GM15510 (cell line): ENCODE data around the gene PROCR.

Experiments
- POLR2A ChIP-seq: IDR thresholded peaks from 3 replicates; pipeline ENCODE4 v1.6.1; 2011; ENCODE audit warnings: borderline replicate concordance; ENCODE audit not compliant: insufficient read length; ENCODE audit errors: extremely low read depth

Gene PROCR

DNA sequence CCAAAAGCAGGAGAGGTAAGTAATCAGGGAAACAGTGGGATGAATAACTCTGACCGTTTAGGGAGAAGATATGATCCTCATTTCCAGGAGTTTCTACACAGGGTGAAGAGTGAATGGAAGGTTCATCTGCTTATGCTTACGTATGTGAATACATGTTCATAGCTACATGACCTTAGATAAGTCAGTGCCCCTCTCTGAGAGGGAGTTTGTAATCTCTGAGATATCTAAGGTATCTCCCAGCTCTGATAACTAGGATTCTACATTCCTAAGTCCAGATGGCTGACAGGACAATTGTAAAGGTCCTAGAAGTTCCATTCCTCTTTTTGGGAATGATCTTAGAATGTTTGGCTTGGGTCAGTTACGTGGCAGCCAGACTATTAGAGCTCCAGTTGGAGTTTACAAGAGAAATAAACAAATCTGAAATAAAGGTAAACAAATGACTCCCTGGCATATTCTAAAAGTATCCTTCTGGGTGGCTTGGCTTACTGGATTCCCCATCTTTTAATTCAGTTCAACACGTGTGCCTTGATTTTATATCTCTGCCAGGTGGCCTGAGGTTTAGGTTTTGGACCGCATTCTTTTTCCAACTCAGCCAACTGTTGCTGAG, 15.8 kb downstream of the PROCR start:
- no peak for TF ChIP-seq POLR2A

DNA sequence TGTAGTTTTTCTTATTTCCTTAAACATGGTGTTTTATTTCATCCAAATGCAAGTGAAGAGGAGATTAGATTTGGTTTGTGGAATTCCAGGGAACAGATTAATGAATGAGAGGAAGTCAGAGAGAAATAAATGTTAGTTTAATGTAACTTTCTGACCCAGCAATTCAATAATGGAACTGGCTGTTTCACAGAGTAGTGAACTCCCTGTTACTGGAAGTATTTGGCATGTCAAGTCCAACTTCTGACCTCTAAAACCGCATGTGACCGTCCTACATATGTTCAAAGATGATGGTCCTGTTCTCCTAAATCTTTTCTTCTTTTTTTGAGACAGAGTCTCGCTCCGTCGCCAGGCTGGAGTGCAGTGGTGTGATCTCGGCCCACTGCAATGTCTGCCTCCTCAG, 18.7 kb downstream of the PROCR start:
- no peak for TF ChIP-seq POLR2A

DNA sequence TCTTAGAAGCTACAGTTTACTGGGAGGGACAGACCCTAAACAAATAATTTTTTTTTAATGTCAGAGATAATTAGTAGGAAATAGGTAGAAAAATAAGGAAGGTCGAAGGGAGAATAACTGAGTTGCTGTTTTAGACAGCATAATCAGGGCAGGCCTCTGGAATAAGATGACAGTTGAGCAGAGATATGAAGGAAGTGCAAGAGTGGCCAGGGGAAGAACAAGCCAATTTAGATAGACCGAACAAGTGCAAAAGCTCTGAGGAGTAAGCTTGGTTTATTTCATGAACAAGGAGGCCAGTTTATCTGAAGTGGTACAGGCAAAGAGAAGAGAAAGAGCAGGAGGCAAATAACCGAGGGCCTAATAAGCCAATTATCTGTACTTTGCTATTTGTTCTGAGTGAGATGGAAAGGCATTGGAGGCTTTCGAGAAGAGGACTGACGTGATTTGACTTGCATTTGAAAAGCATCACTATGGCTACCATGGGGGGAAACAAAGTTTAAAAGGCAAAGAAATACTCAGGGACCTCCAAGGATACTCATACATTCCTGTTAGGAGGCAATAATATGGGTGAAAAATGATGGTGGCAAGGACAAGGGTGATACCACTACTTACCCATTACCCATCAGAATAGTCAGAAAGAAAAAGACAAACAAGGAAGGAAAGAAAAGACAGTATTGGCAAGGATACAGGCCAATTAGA, 19.7 kb downstream of the PROCR start:
- no peak for TF ChIP-seq POLR2A

DNA sequence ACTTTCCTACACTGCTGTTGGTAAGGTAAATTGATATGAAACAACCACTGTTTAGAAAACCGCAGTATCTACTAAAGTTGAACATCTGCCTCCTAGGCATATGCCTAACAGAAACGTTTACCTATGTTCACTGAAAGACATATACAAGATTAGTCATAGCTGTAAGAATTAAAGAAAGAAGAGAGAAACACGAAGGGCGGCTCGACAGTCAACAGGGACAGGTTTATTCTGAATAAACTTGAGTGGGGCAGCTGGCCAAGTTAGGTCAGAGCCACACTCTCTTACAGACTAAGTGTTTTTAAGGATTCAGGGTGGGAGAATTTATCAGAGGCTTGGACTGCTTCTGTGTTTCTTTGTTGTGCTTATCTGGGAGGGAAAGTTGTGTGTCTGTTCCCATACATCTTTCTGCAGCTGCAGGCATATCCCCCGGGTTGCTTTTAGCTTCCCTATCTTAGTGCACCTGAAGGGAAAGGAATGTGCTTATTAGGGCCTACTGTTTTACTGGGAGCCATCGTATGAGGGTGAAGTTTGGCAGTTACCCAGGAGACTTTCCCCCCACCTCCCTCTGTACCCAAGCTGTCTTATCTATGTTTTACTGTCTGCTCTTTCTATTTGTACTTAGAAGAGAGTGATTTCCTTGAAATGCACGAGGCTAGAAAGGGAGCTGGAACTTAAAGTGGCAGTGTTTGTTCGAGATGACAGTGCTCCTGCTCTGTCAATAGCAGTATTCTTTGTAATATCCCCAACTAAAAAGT, 20.4 kb downstream of the PROCR start:
- no peak for TF ChIP-seq POLR2A

GRCh38 chr20:35196313-35196712, 24.4 kb downstream of the PROCR start:
- no peak for TF ChIP-seq POLR2A

GRCh38 chr20:35199740-35200139, 27.9 kb downstream of the PROCR start:
- no peak for TF ChIP-seq POLR2A

DNA sequence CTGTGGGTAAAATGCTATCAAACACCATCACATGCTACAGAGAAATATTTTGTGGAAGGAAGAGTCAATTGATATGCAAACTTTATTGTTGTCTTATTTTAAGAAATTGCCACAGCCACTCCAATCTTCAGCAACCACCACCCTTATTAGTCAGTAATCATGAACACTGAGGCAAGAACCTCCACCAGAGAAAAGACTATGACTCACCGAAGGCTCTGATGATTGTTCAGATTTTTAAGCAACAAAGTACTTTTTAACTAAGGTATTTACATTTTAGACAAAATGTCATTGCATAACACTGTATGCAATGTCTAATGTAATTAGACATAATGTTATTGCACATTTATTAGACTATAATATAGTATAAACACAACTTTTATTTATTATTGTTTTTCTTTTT, 28.4 kb downstream of the PROCR start:
- no peak for TF ChIP-seq POLR2A

- TF ChIP-seq POLR2A, result no peak
These were observed 34.9 kb downstream of the PROCR start for GRCh38 chr20:35206802-35207201.

DNA sequence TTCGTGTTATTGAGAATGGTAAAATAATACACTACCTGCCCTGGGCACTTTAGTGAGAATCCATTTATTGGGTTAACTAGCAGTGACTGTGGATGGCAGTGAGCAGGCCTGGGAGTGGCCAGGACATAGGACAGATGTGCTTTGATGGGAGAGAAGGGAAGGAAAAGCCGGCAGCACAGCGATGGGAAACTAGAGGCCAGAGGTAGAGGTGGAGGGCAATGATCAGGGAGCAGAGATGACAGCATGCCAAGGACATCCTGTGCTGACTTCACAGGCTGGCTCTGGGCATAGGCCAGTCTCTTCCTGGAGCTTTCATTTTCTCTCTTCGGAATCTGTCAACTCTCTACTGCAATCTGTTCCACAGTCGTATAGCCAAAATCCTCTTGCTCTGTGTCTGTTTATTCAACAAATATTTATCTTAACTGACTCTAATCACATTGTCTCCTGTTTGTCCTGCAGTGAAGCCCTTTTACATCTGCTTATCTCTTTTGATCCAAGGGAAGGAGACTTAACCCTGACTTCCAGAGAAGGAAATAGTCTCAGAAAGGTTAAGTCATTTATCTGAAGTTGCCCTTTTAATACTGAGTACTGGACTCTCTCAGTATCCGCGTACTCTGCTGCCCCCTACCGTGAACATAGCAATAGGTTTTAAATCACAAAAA, 36.2 kb downstream of the PROCR start:
- no peak for TF ChIP-seq POLR2A

DNA sequence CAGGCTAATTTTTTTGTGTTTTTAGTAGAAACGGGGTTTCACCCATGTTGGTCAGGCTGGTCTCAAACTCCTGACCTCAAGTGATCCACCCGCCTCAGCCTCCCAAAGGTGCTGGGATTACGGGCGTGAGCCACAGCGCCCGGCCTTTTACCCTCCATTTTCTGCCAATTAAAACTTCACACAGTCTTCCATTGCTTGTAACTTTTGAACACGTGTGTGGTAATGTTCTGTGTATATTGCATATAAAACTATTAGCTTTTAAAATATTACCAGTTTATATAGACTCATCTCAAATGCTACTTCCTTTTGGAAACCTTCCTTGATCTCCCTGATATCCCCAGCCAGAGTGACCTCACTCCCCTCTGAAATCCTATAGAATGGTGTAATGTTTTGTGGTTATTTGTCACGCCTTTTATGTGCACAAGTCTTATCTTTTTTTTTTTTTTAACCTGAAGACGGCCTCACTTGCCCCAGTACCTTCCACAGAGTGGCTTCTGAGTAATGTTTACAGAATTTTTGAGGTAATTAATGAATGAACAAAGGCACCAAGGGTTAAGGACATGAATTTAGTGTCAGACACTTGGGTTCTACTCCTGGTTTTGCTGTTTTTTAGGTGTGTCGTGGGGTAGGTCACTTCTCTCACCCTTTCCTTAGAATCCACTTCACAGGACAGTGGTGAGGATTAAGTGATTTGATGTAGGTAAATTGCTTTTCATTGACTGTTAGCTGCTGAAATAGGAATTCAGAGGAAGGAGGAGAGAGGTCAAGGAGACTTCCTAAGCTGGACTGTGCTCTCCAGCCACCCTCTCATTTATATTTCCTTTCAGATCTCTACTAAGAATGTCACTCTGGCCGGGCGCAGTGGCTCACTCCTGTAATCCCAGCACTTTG, 43.4 kb downstream of the PROCR start:
- TF ChIP-seq POLR2A, result no peak

DNA sequence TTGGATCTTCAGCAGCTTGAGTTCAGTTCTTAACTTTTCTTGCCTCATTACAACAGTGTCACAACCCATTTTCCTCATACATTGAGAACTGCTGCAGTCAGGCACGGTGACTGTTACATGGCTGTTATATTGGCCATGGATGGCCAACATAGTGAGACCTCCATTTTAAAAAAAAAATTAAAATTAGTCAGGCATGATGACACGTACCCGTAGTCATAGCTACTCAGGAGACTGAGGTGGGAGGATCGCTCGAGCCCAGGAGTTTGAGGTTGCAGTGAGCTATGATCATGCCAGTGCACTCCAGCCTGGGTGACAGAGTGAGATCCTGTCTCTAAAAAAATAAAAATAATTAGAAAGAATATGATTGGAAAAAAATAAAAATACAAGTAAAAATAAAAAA, 44.7 kb downstream of the PROCR start:
- no peak for TF ChIP-seq POLR2A

GRCh38 chr20:35223941-35224340, 52.1 kb downstream of the PROCR start:
- TF ChIP-seq POLR2A, result no peak

- TF ChIP-seq POLR2A, result no peak
These were observed 52.7 kb downstream of the PROCR start for GRCh38 chr20:35224536-35224935.
